AG04450 (cell line): ENCODE results near the gene C1orf159. TPM values are rescaled to one million over a fixed set of nuclear protein-coding genes. Genes with fewer than 3 reads are reported as not detected.

Experiments
- CTCF ChIA-PET: fragments of 300-600, 350-600 bp; formaldehyde crosslinking; extraction: SDS; loops from one replicate; lab custom pipeline; 2022; ENCODE audit warnings: antibody characterized with exemption, inconsistent platforms; lab: Charles Lee
- POLR2A ChIA-PET: fragments of 350-600 bp; formaldehyde crosslinking; extraction: SDS; loops from one replicate; lab custom pipeline; 2021; ENCODE audit warnings: antibody characterized with exemption, inconsistent platforms; lab: Yijun Ruan, JAX
- DNase-seq: peaks from one replicate; pipeline ENCODE4 v3.0.0-alpha.2; 2011; ENCODE audit warnings: low read depth, low spot score
- H3K27ac ChIP-seq: one replicate; pipeline ENCODE4 v1.5.1; 2012; ENCODE audit warnings: low read depth, low read length, control low read depth
- H3K27me3 ChIP-seq: one replicate; pipeline ENCODE4 v1.6.0; 2012; ENCODE audit warnings: low read length; ENCODE audit not compliant: control insufficient read depth, insufficient read depth
- H3K4me3 ChIP-seq: 2 replicates; pipeline ENCODE4 v1.5.1; 2011; ENCODE audit warnings: mild to moderate bottlenecking, low read depth, low read length, control low read depth
- H3K9me3 ChIP-seq: 2 replicates; pipeline ENCODE4 v1.5.1; 2012; ENCODE audit warnings: low read length; ENCODE audit not compliant: control insufficient read depth, insufficient read depth
- CTCF ChIP-seq: IDR thresholded peaks from 2 replicates; pipeline ENCODE4 v1.5.1; 2011; ENCODE audit warnings: low read depth, low read length, control low read depth, inconsistent platforms
- polyA plus RNA-seq: library from polyadenylated mRNA; depleted of rRNA; stranded (reverse); fragments of >200 nt; gene quantifications from 2 replicates; pipeline ENCODE4 v1.2.3, GENCODE V29; 2011

Gene C1orf159
- polyA plus RNA-seq, 1 experiment = 2.3 TPM

DNA sequence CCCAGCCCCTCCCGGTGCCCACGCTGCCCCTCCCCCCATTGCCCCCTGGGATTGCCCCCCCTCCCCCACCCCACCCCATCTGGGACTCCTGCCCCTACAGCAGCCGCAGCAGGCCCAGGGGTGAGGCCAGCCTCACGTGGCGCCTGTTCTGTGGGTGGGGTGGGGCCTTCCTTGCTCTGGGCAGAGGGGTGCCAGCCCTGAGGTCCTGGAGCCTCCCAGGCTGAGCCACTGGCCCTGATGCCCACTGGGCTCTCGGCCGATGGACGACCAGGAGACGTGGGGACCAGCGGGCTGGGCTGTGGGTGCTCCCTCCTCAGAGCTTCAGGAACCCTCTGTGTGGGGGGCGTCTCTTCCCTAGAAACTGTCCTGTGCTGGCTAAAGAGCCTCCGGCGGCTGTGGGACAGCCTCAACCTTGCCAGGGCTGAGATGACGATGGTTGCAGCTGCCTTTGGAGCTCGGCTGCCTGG, 5.8 kb upstream of the C1orf159 start:
- Histone ChIP-seq H3K27me3 (peaks cover 18% of the 10 kb centered on the region), H3K4me3 (peak overlapping the region; percentile 7; the same call in 1 of the 2 replicates), H3K27ac (no peak overlapping the region), H3K9me3 (peaks cover 8% of the 10 kb centered on the region)
- ChIA-PET POLR2A (interaction anchor here (1.0 to 1.4 kb wide), 2 partner anchors 143 to 170 kb away, joined by 3 to 4 read pairs; no protein-coding TSS in a partner anchor), CTCF (interaction anchor here (0.6 to 3.4 kb wide), 11 partner anchors 9 to 227 kb away, joined by 3 to 30 read pairs (median 3); partner anchors contain the start of gene SDF4)
- no peak for TF ChIP-seq CTCF
- no peak for DNase-seq

DNA sequence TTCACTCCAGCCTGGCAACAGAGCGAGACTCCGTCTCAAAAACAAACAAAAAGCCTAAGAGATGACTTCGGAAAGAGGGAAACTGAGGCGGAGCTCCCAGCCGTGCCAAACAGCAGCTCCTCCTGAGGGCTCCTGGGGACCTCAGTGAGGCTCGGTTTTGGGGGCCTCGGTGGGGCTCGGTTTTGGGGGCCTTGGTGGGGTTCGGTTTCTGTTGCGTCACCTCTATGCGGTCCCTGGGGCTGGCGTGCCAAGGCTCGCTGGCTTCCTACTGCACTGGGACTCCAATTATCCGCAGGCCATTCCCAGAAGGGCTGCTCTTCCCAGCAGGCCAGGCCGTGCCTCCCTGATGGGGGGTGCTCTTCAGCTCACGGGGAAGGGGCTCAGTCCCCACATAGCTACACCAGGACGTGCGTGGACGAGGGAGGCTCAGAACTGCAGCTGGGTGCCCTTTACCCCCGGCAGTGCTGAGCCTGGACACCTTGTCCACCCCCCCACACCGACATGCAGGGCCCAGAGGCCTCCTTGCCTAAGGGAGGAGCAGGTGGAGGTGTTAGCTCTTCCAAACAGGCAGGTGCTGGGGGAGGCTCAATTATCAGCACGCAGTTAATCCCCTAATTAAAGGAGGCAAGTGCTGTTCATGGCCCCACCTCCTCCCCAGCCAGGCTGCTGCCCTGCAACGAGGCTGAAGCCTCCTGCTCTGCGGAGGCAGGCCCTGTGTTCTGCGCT, 5.1 kb upstream of the C1orf159 start:
- H3K27ac ChIP-seq = no peak overlapping the region
- ChIA-PET CTCF (interaction anchor here (0.6 to 3.4 kb wide), 11 partner anchors 9 to 227 kb away, joined by 3 to 30 read pairs (median 3); partner anchors contain the start of gene SDF4), POLR2A (interaction anchor here (1.0 kb wide), 1 partner anchor 171 kb away, joined by 3 read pairs; no protein-coding TSS in a partner anchor)

GRCh38 chr1:1120096-1120495, 4.2 kb upstream of the C1orf159 start:
- H3K27ac ChIP-seq = no peak overlapping the region
- CTCF ChIA-PET = interaction anchor here (0.6 to 3.4 kb wide), 2 partner anchors 75 to 171 kb away, joined by 3 to 30 read pairs; no protein-coding TSS in a partner anchor
- POLR2A ChIA-PET = no interaction called here
- peaks cover 8% of the 10 kb centered on the region for H3K9me3 ChIP-seq
- H3K27me3 ChIP-seq = peaks cover 16% of the 10 kb centered on the region
- no peak for DNase-seq
- no peak overlapping the region for H3K4me3 ChIP-seq
- TF ChIP-seq CTCF = no peak

More for the DNA sequence above, 5.1 kb upstream of the C1orf159 start:
- H3K27me3 ChIP-seq = peaks cover 18% of the 10 kb centered on the region
- no peak for TF ChIP-seq CTCF
- no peak for DNase-seq
- H3K4me3 ChIP-seq = no peak overlapping the region
- H3K9me3 ChIP-seq = peaks cover 8% of the 10 kb centered on the region

DNA sequence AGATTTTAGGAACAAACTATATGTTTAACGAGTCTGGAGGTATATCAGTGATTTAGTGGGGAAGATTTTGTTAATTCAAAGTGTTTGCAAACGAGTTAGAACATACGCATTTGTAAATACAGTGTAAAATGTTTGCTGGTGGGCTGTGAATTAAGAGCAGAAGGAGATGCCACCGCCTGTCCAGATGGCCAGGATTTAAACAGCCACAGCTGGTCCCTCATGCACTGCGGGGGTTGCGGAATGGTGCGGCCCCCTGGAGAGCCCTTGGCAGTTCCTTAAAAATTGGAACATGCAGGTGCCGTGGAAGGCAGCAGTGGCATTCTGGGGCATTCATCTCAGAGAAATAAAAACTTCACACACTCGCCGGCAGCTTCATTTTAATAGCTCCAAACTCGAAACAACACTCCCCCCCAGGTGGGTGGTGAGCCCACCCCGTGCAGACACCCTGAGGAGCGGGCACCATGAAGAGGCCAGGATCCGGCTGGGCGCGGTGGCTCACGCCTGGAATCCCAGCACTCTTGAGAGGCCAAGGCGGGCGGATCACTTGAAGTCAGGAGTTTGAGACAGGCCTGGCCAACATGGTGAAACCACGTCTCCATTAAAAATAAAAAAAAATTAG, 3.5 kb upstream of the C1orf159 start:
- no peak overlapping the region for H3K27ac ChIP-seq
- H3K9me3 ChIP-seq = peaks cover 7% of the 10 kb centered on the region
- ChIA-PET POLR2A (no interaction called here), CTCF (no interaction called here)
- DNase-seq = no peak
- H3K4me3 ChIP-seq = no peak overlapping the region
- TF ChIP-seq CTCF = no peak
- H3K27me3 ChIP-seq = peaks cover 16% of the 10 kb centered on the region

DNA sequence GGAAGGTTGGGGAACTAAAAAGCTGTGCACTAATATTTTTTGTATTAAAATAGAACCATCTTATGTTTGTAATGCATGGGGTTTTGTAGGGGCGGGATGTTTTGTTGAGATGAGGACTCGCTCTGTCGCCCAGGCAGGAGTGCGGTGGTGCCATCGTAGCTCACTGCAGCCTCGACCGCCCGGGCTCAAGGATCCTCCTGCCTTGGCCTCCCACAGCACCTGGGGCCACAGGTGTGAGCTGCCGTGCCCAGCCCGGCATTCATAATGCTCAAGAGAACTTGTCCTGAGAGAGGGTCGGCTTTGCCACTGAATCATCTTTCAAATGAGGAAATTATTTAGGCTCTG, 3.0 kb upstream of the C1orf159 start:
- TF ChIP-seq CTCF = no peak
- ChIA-PET CTCF (no interaction called here), POLR2A (no interaction called here)
- Histone ChIP-seq H3K27me3 (peaks cover 16% of the 10 kb centered on the region), H3K27ac (no peak overlapping the region), H3K9me3 (peaks cover 4% of the 10 kb centered on the region; the same call in 1 of the 2 replicates), H3K4me3 (no peak overlapping the region)
- no peak for DNase-seq
